K562 (cell line): ENCODE results near the gene SPATA2. TPM values are rescaled to one million over a fixed set of nuclear protein-coding genes. Genes with fewer than 3 reads are reported as not detected.

ENCODE experiments used
- ARNT ChIP-seq, 2 experiments: fragments of 450-650 bp; IDR thresholded peaks; 2 replicates each; pipeline ENCODE4 v1.6.1; 2016; ENCODE audit warnings: mild to moderate bottlenecking in 1 of 2
- CSDE1 ChIP-seq, 2 experiments: fragments of 450-650 bp; IDR thresholded peaks; 2 replicates each; pipeline ENCODE4 v1.6.1; 2016; ENCODE audit warnings: mild to moderate bottlenecking in 1 of 2
- ETS2 ChIP-seq: IDR thresholded peaks from 2 replicates; pipeline ENCODE4 v1.6.1; 2016; ENCODE audit warnings: borderline replicate concordance, missing genetic modification characterization, mild to moderate bottlenecking, moderate library complexity, missing compliant biosample characterization; ENCODE audit not compliant: poor library complexity, severe bottlenecking
- ETV6 ChIP-seq, 3 experiments: fragments of 150-350 bp in 1 of 3; sonication (generic) in 1 of 3; formaldehyde crosslinking in 1 of 3; IDR thresholded peaks; 2 replicates each; pipeline versions ENCODE4 v1.6.1 to v1.8.0; 2014 to 2022; ENCODE audit warnings: borderline replicate concordance in 2 of 3, low read depth in 2 of 3, antibody characterized with exemption in 1 of 3, low read length in 1 of 3, mild to moderate bottlenecking in 1 of 3, missing genetic modification reagents in 1 of 3
- FOXK2 ChIP-seq, 2 experiments: fragments of 450-650 bp; IDR thresholded peaks in 1 of 2; conservative IDR thresholded peaks in 1 of 2; 2 replicates each; pipeline ENCODE4 v1.6.1; 2016; ENCODE audit warnings: low read depth in 2 of 2, mild to moderate bottlenecking in 1 of 2
- KLF16 ChIP-seq: IDR thresholded peaks from 2 replicates; pipeline ENCODE4 v1.6.1; 2016; ENCODE audit warnings: antibody characterized with exemption
- NFYB ChIP-seq: IDR thresholded peaks from 2 replicates; pipeline ENCODE4 v1.6.1; 2011; ENCODE audit warnings: mild to moderate bottlenecking, moderate library complexity; ENCODE audit not compliant: insufficient read length; ENCODE audit errors: extremely low read depth
- SP2 ChIP-seq: IDR thresholded peaks from 2 replicates; pipeline ENCODE4 v1.6.1; 2011; ENCODE audit warnings: mild to moderate bottlenecking, low read depth, low read length, moderate library complexity; ENCODE audit not compliant: poor library complexity, severe bottlenecking; ENCODE audit errors: extremely low read depth
- SREBF1 ChIP-seq: fragments of 150-350 bp; IDR thresholded peaks from 2 replicates; pipeline ENCODE4 v1.6.1; 2014; ENCODE audit warnings: antibody characterized with exemption, low read depth, low read length, borderline replicate concordance
- TEAD1 ChIP-seq, 2 experiments: fragments of 450-650 bp in 1 of 2; sonication (generic) in 1 of 2; formaldehyde crosslinking; IDR thresholded peaks; 2 replicates each; pipeline versions ENCODE4 v1.4.0 to v1.8.0; 2020 to 2022; ENCODE audit warnings: mild to moderate bottlenecking in 2 of 2, missing genetic modification reagents in 1 of 2
- TOE1 ChIP-seq, 2 experiments: fragments of 450-650 bp in 1 of 2; sonication (generic) in 1 of 2; formaldehyde crosslinking in 1 of 2; IDR thresholded peaks; 2 replicates each; pipeline versions ENCODE4 v1.7.1 to v1.8.0; 2016 to 2022; ENCODE audit warnings: borderline replicate concordance in 2 of 2, mild to moderate bottlenecking in 2 of 2, antibody characterized with exemption in 1 of 2, inconsistent platforms in 1 of 2, low read depth in 1 of 2, missing genetic modification reagents in 1 of 2, moderate library complexity in 1 of 2
- XRCC5 ChIP-seq: fragments of 200-400 bp; formaldehyde crosslinking; IDR thresholded peaks from 2 replicates; pipeline ENCODE4 v1.6.1; 2017; ENCODE audit warnings: low read depth, mild to moderate bottlenecking, low read length
- polyA plus RNA-seq, 8 experiments: library from polyadenylated mRNA; depleted of rRNA in 4 of 8; stranded (reverse) in 5 of 8; unstranded in 3 of 8; fragments of >200 nt; fragmentation: Nextera tagmentation in 2 of 8; fragmentation: Illumina TruSeq in 1 of 8; extraction: Ambion mirVana in 2 of 8; extraction: Trizol in 1 of 8; gene quantifications; 2 replicates each; pipeline versions ENCODE4 v1.2.1 to v1.2.3, GENCODE V29; 2011 to 2014; ENCODE audit warnings: inconsistent platforms in 1 of 8, missing spikeins in 1 of 8
- total RNA-seq, 7 experiments: library from RNA; depleted of rRNA in 6 of 7; stranded (reverse); fragments of >200 nt in 6 of 7; fragmentation: Illumina TruSeq in 2 of 7; extraction: Trizol in 2 of 7; gene quantifications; 2 replicates each; pipeline versions ENCODE4 v1.2.1 to v1.2.3, GENCODE V29; 2011 to 2021; ENCODE audit warnings: low replicate concordance in 1 of 7
- TF ChIP-seq, protein P1 (sequence below): fragments of 150-350 bp; conservative IDR thresholded peaks from 2 replicates; pipeline ENCODE4 v1.6.1; 2014; ENCODE audit warnings: low read length
- TF ChIP-seq, protein P2 (sequence below): sonication (generic); formaldehyde crosslinking; IDR thresholded peaks from 2 replicates; pipeline ENCODE4 v1.8.1; 2023; ENCODE audit warnings: mild to moderate bottlenecking, missing genetic modification reagents
- TF ChIP-seq, protein P3 (sequence below): sonication (generic); formaldehyde crosslinking; IDR thresholded peaks from 2 replicates; pipeline ENCODE4 v1.8.0; 2022; ENCODE audit warnings: missing genetic modification reagents, mild to moderate bottlenecking, moderate library complexity, borderline replicate concordance
- TF ChIP-seq, protein P4 (sequence below): fragments of 450-650 bp; IDR thresholded peaks from 2 replicates; pipeline ENCODE4 v1.6.1; 2017; ENCODE audit warnings: mild to moderate bottlenecking, moderate library complexity

The SPATA2 gene
- total and polyA plus RNA-seq, 9 of the 15 experiments (the other 6 are each of a cell fraction or from before 2014, with no cell fraction given), result 0.46 to 8.2 (median 2.7) TPM

GRCh38 chr20:49915380-49916145, at the start of gene SPATA2 (continued):
- TF ChIP-seq ETS2 (tag) (no peak), SREBF1 (0 out of 2 replicates have a peak, but pooled peaks have one; percentile 38), KLF16 (no peak), NFYB (no peak), ARNT (IDR thresholded peaks at IDR 0.05) (0 out of 4 replicates have a peak, but pooled peaks of 1 of the 2 experiments have one; percentile 26), CSDE1 (IDR thresholded peaks at IDR 0.05) (peak in 1 of 2 experiments; percentile 98; a peak in 2 of 4 replicates), SP2 (no peak), TEAD1 (CRISPR knock-in tag; IDR thresholded peaks at IDR 0.05) (peak in 1 of 2 experiments; percentile 57; a peak in 1 of 4 replicates), XRCC5 (0 out of 2 replicates have a peak, but pooled peaks have one; percentile 66), TOE1 (IDR thresholded peaks at IDR 0.05; ENCODE audit: borderline replicate concordance) (peak; percentile 28; the same call in 1 of the 2 replicates), TOE1 (CRISPR knock-in tag; IDR thresholded peaks at IDR 0.05; ENCODE audit: borderline replicate concordance, low read depth) (no peak), FOXK2 (conservative IDR thresholded peaks at IDR 0.05 in 1 of 2, IDR thresholded peaks at IDR 0.05 in 1 of 2; ENCODE audit: low read depth in 2 of 2) (peak in 1 of 2 experiments; percentile 65; a peak in 2 of 4 replicates), ETV6 (IDR thresholded peaks at IDR 0.05; ENCODE audit: borderline replicate concordance in 1 of 2, low read depth in 2 of 2, low read length in 1 of 2) (no peak), ETV6 (CRISPR knock-in tag; IDR thresholded peaks at IDR 0.05; ENCODE audit: borderline replicate concordance) (0 out of 2 replicates have a peak, but pooled peaks have one; percentile 3)
- TF ChIP-seq, protein P1, sequence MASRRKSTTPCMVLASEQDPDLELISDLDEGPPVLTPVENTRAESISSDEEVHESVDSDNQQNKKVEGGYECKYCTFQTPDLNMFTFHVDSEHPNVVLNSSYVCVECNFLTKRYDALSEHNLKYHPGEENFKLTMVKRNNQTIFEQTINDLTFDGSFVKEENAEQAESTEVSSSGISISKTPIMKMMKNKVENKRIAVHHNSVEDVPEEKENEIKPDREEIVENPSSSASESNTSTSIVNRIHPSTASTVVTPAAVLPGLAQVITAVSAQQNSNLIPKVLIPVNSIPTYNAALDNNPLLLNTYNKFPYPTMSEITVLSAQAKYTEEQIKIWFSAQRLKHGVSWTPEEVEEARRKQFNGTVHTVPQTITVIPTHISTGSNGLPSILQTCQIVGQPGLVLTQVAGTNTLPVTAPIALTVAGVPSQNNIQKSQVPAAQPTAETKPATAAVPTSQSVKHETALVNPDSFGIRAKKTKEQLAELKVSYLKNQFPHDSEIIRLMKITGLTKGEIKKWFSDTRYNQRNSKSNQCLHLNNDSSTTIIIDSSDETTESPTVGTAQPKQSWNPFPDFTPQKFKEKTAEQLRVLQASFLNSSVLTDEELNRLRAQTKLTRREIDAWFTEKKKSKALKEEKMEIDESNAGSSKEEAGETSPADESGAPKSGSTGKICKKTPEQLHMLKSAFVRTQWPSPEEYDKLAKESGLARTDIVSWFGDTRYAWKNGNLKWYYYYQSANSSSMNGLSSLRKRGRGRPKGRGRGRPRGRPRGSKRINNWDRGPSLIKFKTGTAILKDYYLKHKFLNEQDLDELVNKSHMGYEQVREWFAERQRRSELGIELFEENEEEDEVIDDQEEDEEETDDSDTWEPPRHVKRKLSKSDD, result peak; percentile 73; the same call in 1 of the 2 replicates
- TF ChIP-seq, protein P2, sequence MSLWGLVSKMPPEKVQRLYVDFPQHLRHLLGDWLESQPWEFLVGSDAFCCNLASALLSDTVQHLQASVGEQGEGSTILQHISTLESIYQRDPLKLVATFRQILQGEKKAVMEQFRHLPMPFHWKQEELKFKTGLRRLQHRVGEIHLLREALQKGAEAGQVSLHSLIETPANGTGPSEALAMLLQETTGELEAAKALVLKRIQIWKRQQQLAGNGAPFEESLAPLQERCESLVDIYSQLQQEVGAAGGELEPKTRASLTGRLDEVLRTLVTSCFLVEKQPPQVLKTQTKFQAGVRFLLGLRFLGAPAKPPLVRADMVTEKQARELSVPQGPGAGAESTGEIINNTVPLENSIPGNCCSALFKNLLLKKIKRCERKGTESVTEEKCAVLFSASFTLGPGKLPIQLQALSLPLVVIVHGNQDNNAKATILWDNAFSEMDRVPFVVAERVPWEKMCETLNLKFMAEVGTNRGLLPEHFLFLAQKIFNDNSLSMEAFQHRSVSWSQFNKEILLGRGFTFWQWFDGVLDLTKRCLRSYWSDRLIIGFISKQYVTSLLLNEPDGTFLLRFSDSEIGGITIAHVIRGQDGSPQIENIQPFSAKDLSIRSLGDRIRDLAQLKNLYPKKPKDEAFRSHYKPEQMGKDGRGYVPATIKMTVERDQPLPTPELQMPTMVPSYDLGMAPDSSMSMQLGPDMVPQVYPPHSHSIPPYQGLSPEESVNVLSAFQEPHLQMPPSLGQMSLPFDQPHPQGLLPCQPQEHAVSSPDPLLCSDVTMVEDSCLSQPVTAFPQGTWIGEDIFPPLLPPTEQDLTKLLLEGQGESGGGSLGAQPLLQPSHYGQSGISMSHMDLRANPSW (CRISPR knock-in tag), result peak; percentile 59; the same call in 1 of the 2 replicates
- TF ChIP-seq, protein P3, sequence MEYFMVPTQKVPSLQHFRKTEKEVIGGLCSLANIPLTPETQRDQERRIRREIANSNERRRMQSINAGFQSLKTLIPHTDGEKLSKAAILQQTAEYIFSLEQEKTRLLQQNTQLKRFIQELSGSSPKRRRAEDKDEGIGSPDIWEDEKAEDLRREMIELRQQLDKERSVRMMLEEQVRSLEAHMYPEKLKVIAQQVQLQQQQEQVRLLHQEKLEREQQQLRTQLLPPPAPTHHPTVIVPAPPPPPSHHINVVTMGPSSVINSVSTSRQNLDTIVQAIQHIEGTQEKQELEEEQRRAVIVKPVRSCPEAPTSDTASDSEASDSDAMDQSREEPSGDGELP, result peak; percentile 58; the same call in 1 of the 2 replicates
- TF ChIP-seq, protein P4, sequence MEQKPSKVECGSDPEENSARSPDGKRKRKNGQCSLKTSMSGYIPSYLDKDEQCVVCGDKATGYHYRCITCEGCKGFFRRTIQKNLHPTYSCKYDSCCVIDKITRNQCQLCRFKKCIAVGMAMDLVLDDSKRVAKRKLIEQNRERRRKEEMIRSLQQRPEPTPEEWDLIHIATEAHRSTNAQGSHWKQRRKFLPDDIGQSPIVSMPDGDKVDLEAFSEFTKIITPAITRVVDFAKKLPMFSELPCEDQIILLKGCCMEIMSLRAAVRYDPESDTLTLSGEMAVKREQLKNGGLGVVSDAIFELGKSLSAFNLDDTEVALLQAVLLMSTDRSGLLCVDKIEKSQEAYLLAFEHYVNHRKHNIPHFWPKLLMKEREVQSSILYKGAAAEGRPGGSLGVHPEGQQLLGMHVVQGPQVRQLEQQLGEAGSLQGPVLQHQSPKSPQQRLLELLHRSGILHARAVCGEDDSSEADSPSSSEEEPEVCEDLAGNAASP, result no peak
